Non-pigmented ciliary epithelial cell (primary cell): ENCODE data around the gene CLN3.
"Not testable (repeated sequence)": the region's sequence is repeated elsewhere in the genome, so short reads cannot be mapped to it uniquely, and the experiment has no call there.

Experiments
- DNase-seq: peaks from one replicate; pipeline ENCODE4 v3.0.0-alpha.2; 2010; ENCODE audit warnings: low read depth

Gene CLN3

DNA sequence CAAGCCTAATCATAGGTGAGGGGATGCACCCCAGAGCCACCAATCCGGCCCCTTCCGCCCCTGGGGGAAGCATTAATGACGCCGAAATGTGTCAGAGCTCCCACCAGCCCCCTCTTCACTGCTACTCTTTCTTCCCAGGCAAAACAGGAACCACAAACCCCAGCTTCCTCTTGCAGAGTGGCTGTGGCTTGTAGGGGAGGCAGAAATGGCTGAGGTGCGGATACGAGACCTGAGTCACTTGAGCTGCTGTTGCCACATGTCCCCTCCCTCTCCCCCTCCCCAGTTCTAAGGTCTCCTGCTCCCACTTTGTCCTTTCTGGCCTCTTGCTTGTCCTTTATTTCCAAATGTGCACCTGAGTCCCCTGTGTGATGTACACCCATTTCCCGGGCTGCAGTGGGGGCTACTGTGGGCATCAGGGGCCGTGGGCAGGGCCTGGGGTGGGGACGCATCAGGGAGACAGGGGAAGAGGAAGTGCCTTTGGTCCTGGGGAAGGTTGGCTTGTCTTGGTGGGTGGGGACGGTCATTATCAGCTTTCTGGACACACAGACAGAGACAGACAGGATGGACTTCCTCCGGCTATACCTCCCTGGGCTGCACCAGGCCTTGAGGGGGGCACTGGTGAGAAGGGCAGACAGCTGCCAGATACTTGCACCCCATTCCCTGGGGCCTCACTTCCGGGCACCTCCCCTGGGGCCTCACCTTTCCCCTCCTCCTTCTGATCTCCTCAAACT lies 2.4 kb upstream of the CLN3 start, which contains the start of gene APOBR:
Gene APOBR (plus strand): TSS at position 523 of the 731 bp plus-strand sequence. CDS start 39 bp downstream, at position 562.
- no peak for DNase-seq

GRCh38 chr16:28492511-28492910 lies 637 bp upstream of the CLN3 start:
- DNase-seq, result no peak

DNA sequence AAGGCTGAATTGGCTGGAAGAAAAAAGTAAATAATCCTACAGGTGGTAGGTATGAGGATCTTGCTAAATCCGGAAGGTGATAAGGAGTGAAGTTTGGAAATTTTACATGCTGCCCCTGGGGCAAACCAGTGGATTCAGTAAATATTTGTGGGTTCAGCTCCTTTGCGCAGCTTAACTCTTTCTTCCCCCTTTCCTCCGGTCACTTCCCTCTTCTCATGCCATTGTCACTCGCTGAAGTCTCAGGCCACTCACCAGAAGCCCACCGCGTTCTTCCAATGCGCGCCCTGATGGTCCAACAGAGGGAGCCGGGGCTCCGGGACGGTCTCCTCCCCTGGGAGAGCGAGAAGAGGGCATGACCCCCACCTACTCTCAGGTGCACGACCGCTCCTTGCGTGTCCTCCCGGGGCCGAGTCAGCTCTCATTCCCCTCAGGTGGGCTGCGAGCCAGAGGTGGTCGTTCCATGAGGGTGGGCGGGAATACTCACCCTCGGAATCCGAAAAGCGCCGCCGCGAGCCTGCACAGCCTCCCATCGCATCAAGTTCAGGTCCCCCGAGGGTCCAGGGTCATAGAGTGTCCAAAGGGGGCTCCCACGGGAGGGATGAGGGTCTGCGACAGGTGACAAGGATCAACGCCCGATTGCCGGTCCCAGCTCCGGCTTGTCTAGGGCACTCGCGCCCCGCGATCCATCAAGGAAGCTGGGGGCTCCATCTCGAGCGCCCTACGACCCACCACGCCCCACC lies 474 bp downstream of the CLN3 start:
- DNase-seq, result no peak

DNA sequence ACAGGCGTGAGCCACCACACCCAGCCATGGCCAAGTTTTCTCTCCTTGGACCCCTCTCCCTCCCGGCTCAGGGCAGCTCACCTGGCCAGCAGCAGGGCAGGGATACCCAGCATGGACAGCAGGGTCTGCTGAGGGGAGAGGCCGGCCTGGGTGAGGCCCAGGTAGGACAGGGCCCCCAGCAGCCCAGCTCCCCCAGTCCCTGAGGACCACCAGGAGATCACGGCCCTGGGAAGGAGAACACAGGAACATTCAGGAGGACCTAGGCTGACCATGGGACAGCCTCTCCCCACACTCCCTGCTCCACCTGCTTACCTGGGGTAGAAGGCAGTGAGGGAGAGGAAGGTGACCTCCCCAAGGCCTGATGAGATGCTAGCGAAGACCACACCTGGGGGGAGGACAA lies 5.6 kb downstream of the CLN3 start:
- no peak for DNase-seq

DNA sequence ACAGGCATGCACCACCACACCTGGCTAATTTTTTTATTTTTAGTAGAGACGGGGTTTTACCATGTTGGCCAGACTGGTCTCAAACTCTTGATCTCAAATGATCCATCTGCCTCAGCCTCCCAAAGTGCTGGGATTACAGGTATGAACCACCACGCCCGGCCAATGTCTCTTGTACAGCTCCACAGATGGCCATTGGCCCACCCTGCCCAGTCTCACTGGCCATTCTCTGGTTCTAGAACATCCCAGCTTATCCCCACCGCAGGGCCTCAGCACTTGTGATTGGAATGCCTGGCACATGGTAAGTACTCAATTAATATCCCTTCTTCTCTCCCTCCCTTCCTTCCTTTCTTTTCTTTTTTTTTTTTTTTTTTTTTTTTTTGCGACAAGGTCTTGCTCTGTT lies 8.5 kb downstream of the CLN3 start:
- DNase-seq, result not testable (repeated sequence)

DNA sequence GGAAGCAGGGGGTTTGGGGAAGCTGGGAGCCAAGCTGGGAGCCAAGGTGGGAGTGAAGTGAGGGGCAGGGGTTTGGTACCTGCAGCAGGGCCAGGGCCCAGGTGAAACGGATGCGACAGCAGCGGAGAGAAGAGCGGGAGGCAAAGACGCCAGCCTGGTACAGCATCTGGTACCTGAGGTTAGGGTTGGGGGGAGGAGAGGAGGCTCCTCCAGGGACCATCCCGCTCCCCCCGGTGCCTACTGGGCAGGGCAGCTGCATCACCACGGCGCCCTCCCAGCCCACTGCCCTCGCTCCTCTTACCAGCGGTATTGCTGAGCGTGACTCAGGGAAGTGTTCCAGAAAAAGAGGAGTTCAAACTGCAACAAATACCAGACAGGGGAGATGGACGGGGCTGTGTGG lies 9.8 kb downstream of the CLN3 start:
- no peak for DNase-seq

- DNase-seq, result no peak
These were observed 13.2 kb downstream of the CLN3 start for GRCh38 chr16:28478506-28479180.

GRCh38 chr16:28477311-28477920 lies 14.5 kb downstream of the CLN3 start:
- DNase-seq, result no peak

GRCh38 chr16:28475221-28475620 lies 16.7 kb downstream of the CLN3 start:
- DNase-seq, result no peak

GRCh38 chr16:28473714-28474265 lies 18.1 kb downstream of the CLN3 start:
- DNase-seq, result no peak

GRCh38 chr16:28447081-28447480 lies 44.8 kb downstream of the CLN3 start:
- not testable (repeated sequence) for DNase-seq

DNA sequence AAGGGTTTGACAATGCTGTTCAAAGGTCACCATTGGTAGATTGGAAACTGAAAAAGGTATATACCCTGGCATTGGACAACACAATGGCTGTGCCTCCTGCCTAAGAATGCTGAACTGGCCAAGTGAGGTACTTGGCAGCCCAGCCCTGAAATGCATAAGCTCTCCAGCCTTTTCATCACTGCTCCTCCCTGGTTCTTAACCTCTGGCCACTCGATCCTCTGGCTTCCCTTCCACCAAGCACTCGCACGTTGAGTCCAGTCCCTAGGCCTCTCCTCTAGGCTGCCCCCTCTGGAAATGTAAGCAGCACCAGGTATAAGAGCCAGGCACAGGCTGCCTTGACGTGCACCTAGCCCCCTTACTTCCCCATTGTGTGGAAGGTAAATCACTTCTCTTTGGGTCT lies 45.5 kb downstream of the CLN3 start:
- not testable (repeated sequence) for DNase-seq

GRCh38 chr16:28443943-28444342 lies 47.9 kb downstream of the CLN3 start:
- not testable (repeated sequence) for DNase-seq

DNA sequence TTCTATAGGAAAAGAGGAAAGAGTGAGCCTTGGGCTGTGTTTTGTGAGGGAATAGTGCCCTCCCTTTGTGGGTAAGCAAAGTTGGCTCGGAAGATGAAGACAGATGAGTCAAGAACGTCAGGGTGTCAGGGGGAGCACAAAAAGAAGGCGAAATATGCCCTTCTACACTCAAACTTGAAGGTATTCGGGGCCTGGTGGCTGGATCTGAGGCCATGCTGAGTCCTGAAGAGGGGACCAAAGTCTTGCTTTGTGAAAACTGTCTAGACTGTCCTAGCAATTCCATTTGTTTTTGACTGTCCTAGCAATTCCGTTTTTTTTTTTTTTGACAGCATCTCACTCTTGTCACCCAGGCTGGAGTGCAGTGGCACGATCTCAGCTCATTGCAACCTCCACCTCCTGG lies 53.0 kb downstream of the CLN3 start:
- DNase-seq, result not testable (repeated sequence)

DNA sequence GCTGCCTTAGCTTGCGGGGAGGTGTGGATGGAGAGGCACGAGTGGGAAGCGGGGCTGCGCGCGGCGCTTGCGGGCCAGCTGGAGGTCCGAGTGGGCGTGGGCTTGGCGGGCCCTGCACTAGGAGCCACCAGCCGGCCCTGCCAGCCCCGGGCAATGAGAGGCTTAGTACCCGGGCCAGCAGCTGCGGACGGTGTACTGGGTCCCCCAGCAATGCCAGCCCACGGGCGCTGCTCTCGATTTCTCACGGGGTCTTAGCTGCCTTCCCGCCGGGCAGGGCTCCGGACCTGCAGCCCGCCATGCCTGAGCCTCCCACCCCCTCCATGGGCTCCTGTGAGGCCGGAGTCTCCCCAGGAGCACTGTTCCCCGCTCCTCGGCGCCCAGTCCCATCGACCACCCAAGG lies 56.5 kb downstream of the CLN3 start:
- not testable (repeated sequence) for DNase-seq
